Immature natural killer cell (primary cell): Measurements from ENCODE around the gene VPS4B. TPM values are rescaled to one million over a fixed set of nuclear protein-coding genes. Genes with fewer than 3 reads are reported as not detected.
"Not testable (repeated sequence)": the region's sequence is repeated elsewhere in the genome, so short reads cannot be mapped to it uniquely, and the experiment has no call there.

Experiments
- DNase-seq, 3 donors: peaks; one replicate each; pipeline ENCODE4 v3.0.0; 2022; ENCODE audit warnings: mixed read lengths in 1 of 3
- H3K27ac Mint-ChIP-seq, 6 donors: one replicate each; pipeline ENCODE4 v1.8.0; 2020; ENCODE audit warnings: mixed read lengths in 6 of 6, mild to moderate bottlenecking in 5 of 6, inconsistent platforms in 4 of 6, moderate library complexity in 3 of 6
- H3K27me3 Mint-ChIP-seq, 3 donors: one replicate each; pipeline ENCODE4 v1.8.0; 2020 to 2021; ENCODE audit warnings: low read depth in 3 of 3, mild to moderate bottlenecking in 3 of 3, mixed read lengths in 3 of 3, moderate library complexity in 3 of 3, inconsistent platforms in 1 of 3
- H3K36me3 Mint-ChIP-seq, 3 donors: one replicate each; pipeline ENCODE4 v1.8.0; 2020; ENCODE audit warnings: mixed read lengths in 3 of 3, inconsistent platforms in 2 of 3, mild to moderate bottlenecking in 2 of 3
- H3K4me1 Mint-ChIP-seq, 2 donors: one replicate each; pipeline ENCODE4 v1.8.0; 2020; ENCODE audit warnings: inconsistent platforms in 2 of 2, mild to moderate bottlenecking in 2 of 2, mixed read lengths in 2 of 2, moderate library complexity in 1 of 2
- H3K4me3 Mint-ChIP-seq, 5 donors: one replicate each; pipeline ENCODE4 v1.8.0; 2020; ENCODE audit warnings: mild to moderate bottlenecking in 5 of 5, mixed read lengths in 5 of 5, inconsistent platforms in 3 of 5, moderate library complexity in 3 of 5
- H3K9me3 Mint-ChIP-seq, 6 donors: one replicate each; pipeline ENCODE4 v1.8.0; 2020; ENCODE audit warnings: mild to moderate bottlenecking in 6 of 6, mixed read lengths in 6 of 6, inconsistent platforms in 4 of 6, moderate library complexity in 3 of 6
- polyA plus RNA-seq, 3 donors: library from polyadenylated mRNA; unstranded; fragments of 300-500 nt; fragmentation: Illumina TruSeq; gene quantifications; one replicate each; pipeline ENCODE4 v1.2.3, GENCODE V29; 2021

Gene VPS4B
- 10 to 100 TPM; 63.5 to 99.1 (median 75.5) TPM for polyA plus RNA-seq

- Mint-ChIP-seq H3K27ac (peak within 1 kb of the TSS; percentile 93 to 99 (median 97)), H3K9me3 (no peaks in the 10 kb centered on the region), H3K36me3 (peaks cover 0 to 5% (median 0%) of the 10 kb centered on the region in 3 donors), H3K4me1 (peaks cover 20 to 37% of the 10 kb centered on the region in 2 donors), H3K4me3 (peak within 1 kb of the TSS; percentile 90 to 94 (median 94)), H3K27me3 (peaks cover 8 to 21% (median 18%) of the 10 kb centered on the region in 3 donors)
- peak; percentile 100 for DNase-seq
Observed at GRCh38 chr18:63422087-63422863, at the start of gene VPS4B. Gene VPS4B, minus strand, starts transcription at chr18:63422476. Its CDS starts 217 bp downstream, at chr18:63422259.

DNA sequence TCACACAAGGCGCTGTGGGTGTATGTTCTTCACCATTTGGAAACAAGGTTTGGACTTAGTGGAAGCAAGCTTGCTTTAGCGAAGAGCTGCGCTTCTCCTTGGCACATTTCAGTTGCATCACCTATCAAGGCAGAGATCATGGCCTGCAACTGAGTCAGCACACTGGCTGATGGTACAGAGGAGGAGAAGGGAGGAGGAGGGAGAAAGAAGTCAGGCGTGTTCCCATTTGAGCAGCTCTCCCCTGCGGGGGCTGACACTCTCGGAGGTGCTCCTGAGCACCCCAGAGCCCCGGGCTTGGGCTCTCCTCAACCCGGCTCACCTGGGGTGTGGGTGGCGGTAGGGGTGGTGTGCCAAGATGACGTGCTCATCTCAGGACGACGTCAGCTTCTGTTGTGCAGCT, 48.5 kb upstream of the VPS4B start:
- H3K27ac Mint-ChIP-seq: no peak overlapping the region
- no peak for DNase-seq
- no peak overlapping the region for H3K4me3 Mint-ChIP-seq
- peaks cover 5 to 7% (median 5%) of the 10 kb centered on the region in 3 donors for H3K27me3 Mint-ChIP-seq
- H3K36me3 Mint-ChIP-seq: no peaks in the 10 kb centered on the region
- no peaks in the 10 kb centered on the region for H3K9me3 Mint-ChIP-seq
- H3K4me1 Mint-ChIP-seq: no peaks in the 10 kb centered on the region

GRCh38 chr18:63468575-63468974, 46.3 kb upstream of the VPS4B start:
- Mint-ChIP-seq H3K4me1 (no peaks in the 10 kb centered on the region), H3K36me3 (no peaks in the 10 kb centered on the region), H3K27ac (no peak overlapping the region), H3K9me3 (no peaks in the 10 kb centered on the region), H3K27me3 (peaks cover 3 to 7% (median 5%) of the 10 kb centered on the region in 3 donors), H3K4me3 (no peak overlapping the region)
- no peak for DNase-seq

- no peak for DNase-seq
- H3K27ac Mint-ChIP-seq: peak overlapping the region in 1 of 6 donors; percentile 5
- H3K4me1 Mint-ChIP-seq: no peaks in the 10 kb centered on the region
- H3K9me3 Mint-ChIP-seq: no peaks in the 10 kb centered on the region
- H3K27me3 Mint-ChIP-seq: peaks cover 3 to 7% (median 3%) of the 10 kb centered on the region in 3 donors
- H3K4me3 Mint-ChIP-seq: no peak overlapping the region
- H3K36me3 Mint-ChIP-seq: no peaks in the 10 kb centered on the region
Observed at GRCh38 chr18:63467699-63468098, 45.4 kb upstream of the VPS4B start.

DNA sequence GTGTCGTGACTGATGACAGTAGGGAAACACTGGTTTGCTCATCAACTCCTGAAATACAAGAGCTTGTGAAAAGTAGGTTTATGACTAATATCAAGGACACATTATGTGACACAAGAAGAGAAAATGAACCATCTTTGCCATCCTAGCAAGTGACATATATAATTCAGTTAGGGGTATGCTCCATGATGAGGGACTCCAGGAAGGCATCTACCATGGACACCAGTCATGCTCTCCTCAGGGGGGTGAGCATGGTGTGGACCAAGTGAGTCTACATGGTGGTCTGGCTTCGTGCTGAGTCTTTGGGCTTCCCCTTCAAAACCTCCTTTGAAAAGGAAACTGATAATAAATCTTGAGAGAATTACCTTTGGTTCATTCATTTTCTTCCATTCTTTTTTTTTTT, 42.8 kb upstream of the VPS4B start:
- H3K4me1 Mint-ChIP-seq: no peaks in the 10 kb centered on the region
- H3K36me3 Mint-ChIP-seq: no peaks in the 10 kb centered on the region
- no peak overlapping the region for H3K4me3 Mint-ChIP-seq
- no peak for DNase-seq
- no peak overlapping the region for H3K27ac Mint-ChIP-seq
- H3K27me3 Mint-ChIP-seq: peaks cover 3 to 6% (median 3%) of the 10 kb centered on the region in 3 donors
- H3K9me3 Mint-ChIP-seq: no peaks in the 10 kb centered on the region

DNA sequence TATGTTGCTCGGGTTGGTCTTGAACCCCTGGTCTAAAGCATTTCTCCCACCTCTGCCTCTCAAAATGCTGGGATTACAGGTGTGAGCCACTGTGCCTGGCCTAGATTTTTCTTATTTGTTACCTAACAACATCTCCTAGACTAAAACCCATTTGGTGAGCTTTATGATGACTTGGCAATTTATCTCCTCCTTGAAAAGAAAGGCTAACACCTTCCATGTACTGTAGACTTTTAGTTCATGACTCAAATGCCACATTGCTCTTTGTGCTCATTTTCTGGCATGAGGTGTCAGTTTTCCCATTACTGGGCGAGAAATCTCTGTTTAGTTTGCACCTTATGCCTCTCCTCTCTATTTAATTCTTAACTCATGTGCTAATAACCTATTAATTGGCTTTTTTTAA, 42.2 kb upstream of the VPS4B start:
- Mint-ChIP-seq H3K4me1 (no peaks in the 10 kb centered on the region), H3K27me3 (peaks cover 2 to 5% (median 3%) of the 10 kb centered on the region in 3 donors), H3K9me3 (no peaks in the 10 kb centered on the region), H3K36me3 (no peaks in the 10 kb centered on the region), H3K4me3 (no peak overlapping the region), H3K27ac (no peak overlapping the region)
- no peak for DNase-seq

- H3K9me3 Mint-ChIP-seq: no peaks in the 10 kb centered on the region
- H3K27ac Mint-ChIP-seq: no peak overlapping the region
- peaks cover 2 to 10% (median 2%) of the 10 kb centered on the region in 3 donors for H3K27me3 Mint-ChIP-seq
- DNase-seq: no peak
- no peaks in the 10 kb centered on the region for H3K4me1 Mint-ChIP-seq
- no peaks in the 10 kb centered on the region for H3K36me3 Mint-ChIP-seq
- H3K4me3 Mint-ChIP-seq: no peak overlapping the region
Observed at GRCh38 chr18:63460414-63460813, 38.1 kb upstream of the VPS4B start.

GRCh38 chr18:63457977-63458376, 35.7 kb upstream of the VPS4B start:
- Mint-ChIP-seq H3K9me3 (no peaks in the 10 kb centered on the region), H3K27me3 (peaks cover 0 to 5% (median 4%) of the 10 kb centered on the region in 3 donors)

GRCh38 chr18:63454497-63454896, 32.2 kb upstream of the VPS4B start:
- DNase-seq: no peak
- no peak overlapping the region for H3K27ac Mint-ChIP-seq
- no peak overlapping the region for H3K4me3 Mint-ChIP-seq
- no peaks in the 10 kb centered on the region for H3K36me3 Mint-ChIP-seq
- peaks cover 0 to 10% (median 4%) of the 10 kb centered on the region in 3 donors for H3K27me3 Mint-ChIP-seq
- no peaks in the 10 kb centered on the region for H3K4me1 Mint-ChIP-seq
- H3K9me3 Mint-ChIP-seq: no peaks in the 10 kb centered on the region

More at GRCh38 chr18:63457977-63458376, 35.7 kb upstream of the VPS4B start:
- Mint-ChIP-seq H3K36me3 (no peaks in the 10 kb centered on the region), H3K27ac (no peak overlapping the region), H3K4me1 (no peaks in the 10 kb centered on the region), H3K4me3 (no peak overlapping the region)
- no peak for DNase-seq

DNA sequence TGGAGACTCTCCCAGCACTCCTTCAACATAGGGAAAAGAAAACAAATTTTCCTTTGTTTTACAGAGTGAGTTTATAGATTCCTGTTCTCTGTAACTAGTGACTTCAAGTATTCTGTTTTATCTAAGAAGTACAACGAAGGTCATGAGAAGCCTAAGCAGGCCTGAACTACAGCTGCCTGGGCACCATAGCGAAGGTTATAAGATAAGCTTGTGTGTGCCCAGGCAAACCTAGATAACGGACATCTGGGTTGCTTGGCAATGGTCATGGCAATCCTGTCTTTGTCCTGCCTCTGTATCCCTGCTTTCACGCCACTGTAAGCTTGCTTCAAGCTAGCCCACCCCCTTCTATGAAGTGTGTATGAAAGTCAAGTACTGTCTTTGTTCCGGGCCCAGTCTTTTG, 30.5 kb upstream of the VPS4B start:
- not testable (repeated sequence) for H3K4me1 Mint-ChIP-seq, H3K27ac Mint-ChIP-seq, H3K4me3 Mint-ChIP-seq, H3K27me3 Mint-ChIP-seq, H3K36me3 Mint-ChIP-seq, DNase-seq, H3K9me3 Mint-ChIP-seq

DNA sequence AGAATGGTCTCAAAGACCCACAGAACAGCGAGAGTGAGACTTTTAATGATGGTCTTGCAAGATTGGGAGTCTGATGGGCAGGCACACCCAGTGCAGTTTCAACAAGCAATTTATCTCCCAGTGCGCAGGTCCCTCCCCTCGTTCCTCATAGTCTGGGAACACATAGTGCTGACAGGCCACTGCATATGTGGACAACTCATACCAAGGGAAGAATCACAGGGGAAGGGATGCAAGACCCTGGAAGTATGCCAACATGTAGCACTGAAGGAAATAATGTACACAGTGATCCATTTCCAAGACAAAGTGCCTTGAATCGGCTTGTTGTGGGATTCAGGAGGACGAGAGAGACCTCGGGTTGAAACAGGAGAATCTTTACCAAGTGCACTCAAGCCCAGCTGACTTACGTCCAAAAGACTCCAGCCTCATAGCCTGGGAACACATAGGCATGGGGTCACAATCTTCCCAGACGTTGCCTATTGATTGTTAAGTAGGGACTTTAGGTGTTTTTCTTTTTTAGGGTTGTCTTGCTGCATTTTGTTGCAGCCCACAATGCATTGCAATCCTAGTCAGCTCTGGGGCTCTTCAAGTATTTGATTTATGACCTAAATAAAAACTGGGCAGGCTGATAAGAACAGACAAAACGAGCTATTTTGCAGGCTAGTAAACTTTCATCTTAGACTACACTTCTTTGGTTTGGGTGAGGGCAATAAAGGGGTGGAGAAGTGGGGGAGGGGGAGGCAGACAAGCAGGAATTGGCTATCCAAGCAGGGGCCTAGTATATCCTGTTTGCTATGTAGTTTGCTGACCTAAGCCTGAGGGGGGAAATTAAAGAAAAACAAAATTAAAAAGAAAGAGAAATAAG, 29.8 kb upstream of the VPS4B start:
- Mint-ChIP-seq H3K27me3 (peaks cover 0 to 7% (median 4%) of the 10 kb centered on the region in 3 donors), H3K4me1 (no peaks in the 10 kb centered on the region), H3K4me3 (no peak overlapping the region), H3K36me3 (no peaks in the 10 kb centered on the region), H3K9me3 (no peaks in the 10 kb centered on the region), H3K27ac (no peak overlapping the region)
- no peak for DNase-seq

- Mint-ChIP-seq H3K36me3 (no peaks in the 10 kb centered on the region), H3K27me3 (peaks cover 0 to 7% (median 4%) of the 10 kb centered on the region in 3 donors), H3K9me3 (no peaks in the 10 kb centered on the region), H3K4me3 (no peak overlapping the region), H3K27ac (no peak overlapping the region), H3K4me1 (no peaks in the 10 kb centered on the region)
- DNase-seq: no peak
Observed at GRCh38 chr18:63449426-63449825, 27.1 kb upstream of the VPS4B start.

GRCh38 chr18:63447066-63447465, 24.8 kb upstream of the VPS4B start:
- H3K27ac Mint-ChIP-seq: no peak overlapping the region

GRCh38 chr18:63446266-63446665, 24.0 kb upstream of the VPS4B start:
- H3K27ac Mint-ChIP-seq: no peak overlapping the region
- H3K4me1 Mint-ChIP-seq: no peaks in the 10 kb centered on the region
- H3K36me3 Mint-ChIP-seq: no peaks in the 10 kb centered on the region
- no peaks in the 10 kb centered on the region for H3K9me3 Mint-ChIP-seq
- H3K4me3 Mint-ChIP-seq: no peak overlapping the region
- no peak for DNase-seq
- peaks cover 0 to 6% (median 3%) of the 10 kb centered on the region in 3 donors for H3K27me3 Mint-ChIP-seq

More at GRCh38 chr18:63447066-63447465, 24.8 kb upstream of the VPS4B start:
- H3K4me3 Mint-ChIP-seq: no peak overlapping the region
- no peaks in the 10 kb centered on the region for H3K36me3 Mint-ChIP-seq
- no peaks in the 10 kb centered on the region for H3K9me3 Mint-ChIP-seq
- H3K27me3 Mint-ChIP-seq: peaks cover 0 to 7% (median 3%) of the 10 kb centered on the region in 3 donors
- no peaks in the 10 kb centered on the region for H3K4me1 Mint-ChIP-seq
- no peak for DNase-seq
